ENCODE measurements around the gene TEX19. TPM values are rescaled to one million over a fixed set of nuclear protein-coding genes. Genes with fewer than 3 reads are reported as not detected.

The TEX19 gene, protein sequence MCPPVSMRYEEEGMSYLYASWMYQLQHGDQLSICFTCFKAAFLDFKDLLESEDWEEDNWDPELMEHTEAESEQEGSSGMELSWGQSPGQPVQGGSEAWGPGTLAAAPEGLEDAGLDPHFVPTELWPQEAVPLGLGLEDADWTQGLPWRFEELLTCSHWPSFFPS
- polyA plus RNA-seq (2013, experiment 1 of 2; ENCODE audit: insufficient read length), result not detected
- 0.06 TPM for polyA plus RNA-seq (2013, experiment 2 of 2; ENCODE audit: insufficient read length)

DNA sequence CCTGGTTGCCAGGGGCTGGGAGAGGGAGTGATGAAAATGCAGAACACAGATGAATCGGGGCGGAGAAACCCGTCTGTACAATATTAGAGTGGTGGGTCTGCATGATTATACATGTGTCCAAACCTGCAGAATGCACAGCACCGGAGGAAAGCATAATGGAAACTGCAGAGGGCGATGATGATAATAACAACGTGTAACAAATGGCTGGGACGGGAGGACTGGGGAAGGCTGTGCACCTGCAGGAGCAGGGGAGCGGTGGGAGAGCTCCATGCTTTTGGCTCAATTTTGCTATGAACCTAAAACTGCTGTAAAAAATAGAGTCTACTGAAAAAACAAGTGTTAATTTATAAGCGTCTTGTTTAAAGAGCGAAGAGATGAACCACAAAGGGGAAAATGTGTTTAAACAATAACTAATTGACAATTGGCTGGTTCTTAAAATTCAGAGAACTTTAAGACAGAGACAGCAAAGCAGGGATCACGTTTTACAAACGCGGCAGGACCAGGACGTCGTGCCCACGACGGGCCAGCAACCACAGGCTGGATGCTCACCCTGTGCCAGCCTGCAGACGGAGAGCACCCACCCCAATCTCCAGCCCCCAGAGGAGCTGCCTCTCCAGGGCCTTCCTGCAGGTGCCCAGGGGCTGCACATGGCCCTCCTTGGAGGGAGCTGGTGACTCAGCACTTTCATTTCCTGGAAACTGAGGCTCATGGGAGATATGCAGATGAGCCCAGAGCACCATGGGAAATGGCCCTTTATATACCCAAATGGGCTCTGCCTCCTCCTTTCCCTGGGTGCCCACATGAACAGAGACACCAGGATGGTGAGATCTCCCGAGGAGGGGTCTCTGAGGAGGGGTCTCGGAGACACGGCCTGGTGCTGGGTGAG lies at the start of gene TEX19:
TSS of gene TEX19 (plus strand) at position 783 of the 886 bp plus-strand sequence. CDS start 2,904 bp downstream, outside the sequence.
- no peak for DNase-seq

GRCh38 chr17:82309656-82310570 lies 49.1 kb upstream of the TEX19 start:
- DNase-seq, result no peak

DNA sequence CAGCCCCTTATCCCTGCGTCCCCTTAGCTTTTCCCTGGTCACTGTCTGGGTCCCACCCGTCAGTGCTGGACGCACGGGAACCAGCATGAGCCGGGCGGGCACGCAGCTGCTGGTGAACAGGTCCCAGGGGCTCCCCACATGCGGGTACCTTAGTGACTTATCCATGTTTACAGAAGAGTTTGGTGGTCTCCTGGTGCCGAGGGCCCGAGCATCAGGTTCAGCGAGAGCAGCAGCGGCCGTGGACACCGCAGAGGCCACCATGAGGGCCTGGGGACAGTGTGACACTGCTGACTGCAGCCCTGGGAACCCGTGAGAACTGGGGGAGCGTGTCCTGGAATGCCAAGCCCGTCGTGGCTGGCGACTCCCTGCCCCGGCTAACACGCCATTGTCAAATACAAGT lies 48.2 kb upstream of the TEX19 start:
- no peak for DNase-seq

DNA sequence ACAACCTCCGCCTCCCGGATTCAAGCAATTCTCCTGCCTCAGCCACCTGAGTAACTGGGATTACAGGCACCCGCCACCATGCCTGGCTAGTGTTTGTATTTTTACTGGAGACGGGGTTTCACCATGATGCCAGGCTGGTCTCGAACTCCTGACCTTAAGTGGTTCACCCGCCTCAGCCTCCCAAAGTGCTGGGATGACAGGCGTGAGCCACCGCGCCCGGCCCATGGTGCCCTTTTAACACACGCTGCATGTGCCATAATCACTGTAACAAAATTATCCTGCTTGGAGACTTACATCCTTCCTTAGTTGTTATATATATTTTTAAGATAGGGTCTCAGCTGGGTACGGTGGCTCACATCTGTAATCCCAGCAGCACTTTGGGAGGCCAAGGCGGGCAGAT lies 47.1 kb upstream of the TEX19 start:
- DNase-seq, result no peak

GRCh38 chr17:82313195-82314011 lies 45.6 kb upstream of the TEX19 start:
- no peak for DNase-seq

- DNase-seq, result no peak
Measured at GRCh38 chr17:82314012-82314726, 44.9 kb upstream of the TEX19 start.

DNA sequence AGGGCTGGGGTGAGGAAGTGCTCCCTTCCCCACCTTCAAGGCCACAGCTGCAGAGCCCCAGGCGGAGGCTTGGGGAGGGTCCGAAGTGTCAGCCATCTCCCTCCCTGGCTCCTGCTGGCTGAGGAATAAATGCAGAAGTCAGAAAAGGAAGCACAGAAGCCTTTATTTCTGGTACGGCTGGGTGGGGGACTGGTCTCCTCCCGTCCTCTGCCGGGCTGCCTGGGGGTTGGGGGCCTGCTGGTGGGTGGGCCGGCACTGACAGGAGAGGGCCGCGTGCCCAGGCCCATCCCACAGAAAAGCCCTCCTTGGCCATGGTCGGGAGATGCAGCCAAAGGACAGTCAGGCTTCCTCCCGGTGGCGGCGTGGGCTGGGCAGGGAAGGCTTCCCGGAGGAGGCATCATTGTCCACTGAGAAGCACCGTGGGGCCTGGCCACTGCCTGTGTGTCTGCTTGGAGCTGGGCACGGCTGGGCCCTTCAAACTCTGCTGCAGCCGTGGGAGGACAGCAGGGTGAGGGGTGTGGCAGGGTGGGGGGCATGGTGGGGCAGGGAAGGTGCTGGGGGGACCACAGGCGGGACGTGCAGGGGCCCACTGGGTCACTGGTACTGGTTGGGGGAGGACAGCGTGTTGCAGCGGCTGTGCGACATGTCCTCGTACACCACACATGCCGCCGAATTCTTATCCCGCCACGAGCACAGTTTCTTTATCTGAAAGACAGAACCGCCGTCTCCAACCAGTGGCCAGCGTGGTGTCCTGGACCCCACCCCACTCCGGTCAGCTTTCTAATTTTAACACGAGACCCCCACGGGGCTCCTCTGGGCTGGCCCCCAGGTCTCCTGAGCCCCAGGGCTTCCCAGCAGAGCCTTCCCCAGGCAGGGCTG lies 44.1 kb upstream of the TEX19 start:
- no peak for DNase-seq

- no peak for DNase-seq
Measured at GRCh38 chr17:82315703-82316358, 43.2 kb upstream of the TEX19 start.

DNA sequence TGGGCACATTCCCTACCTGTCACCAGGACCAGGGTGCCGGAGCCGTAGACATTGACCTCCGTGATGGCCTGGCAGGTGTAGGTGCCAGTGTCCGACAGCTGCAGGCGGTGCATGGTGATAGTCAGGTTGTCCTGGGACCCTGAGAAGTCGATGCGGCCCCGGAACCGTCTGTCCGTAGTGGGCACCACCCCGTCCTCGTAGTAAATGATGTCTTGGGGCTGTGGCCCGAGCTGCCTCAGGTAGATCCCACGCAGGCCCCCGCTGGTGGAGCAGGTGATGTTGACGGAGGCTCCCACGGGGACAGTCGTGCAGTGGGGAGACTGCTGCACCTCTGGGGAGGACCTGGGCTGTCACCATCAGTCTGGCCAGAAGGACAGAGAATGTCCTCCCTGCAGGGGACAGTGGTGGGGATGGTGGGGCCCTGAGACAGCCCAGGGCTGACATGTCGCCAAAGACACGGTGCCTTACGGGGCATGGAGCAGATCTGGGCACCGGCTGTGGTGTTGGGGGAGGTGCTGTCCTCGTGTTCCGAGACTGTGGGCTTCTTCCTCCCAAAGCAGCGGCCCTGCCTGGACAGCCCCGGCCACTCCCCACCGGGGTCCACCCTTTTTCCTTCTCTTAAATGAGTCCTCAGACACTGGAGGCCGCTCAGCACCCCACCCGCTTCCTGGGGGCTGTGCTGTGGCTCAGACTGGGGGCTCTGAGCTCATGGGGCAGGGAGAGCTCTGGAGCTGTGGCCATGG lies 42.2 kb upstream of the TEX19 start:
- DNase-seq, result no peak

- no peak for DNase-seq
Measured at GRCh38 chr17:82317394-82318168, 41.5 kb upstream of the TEX19 start, which contains the start of gene CD7. CD7 (minus strand) TSS chr17:82317608; CDS start chr17:82317495, 113 bp downstream.

- no peak for DNase-seq
Measured at GRCh38 chr17:82318169-82318498, 40.9 kb upstream of the TEX19 start.

GRCh38 chr17:82318772-82319606 lies 40.1 kb upstream of the TEX19 start:
- DNase-seq, result no peak

DNA sequence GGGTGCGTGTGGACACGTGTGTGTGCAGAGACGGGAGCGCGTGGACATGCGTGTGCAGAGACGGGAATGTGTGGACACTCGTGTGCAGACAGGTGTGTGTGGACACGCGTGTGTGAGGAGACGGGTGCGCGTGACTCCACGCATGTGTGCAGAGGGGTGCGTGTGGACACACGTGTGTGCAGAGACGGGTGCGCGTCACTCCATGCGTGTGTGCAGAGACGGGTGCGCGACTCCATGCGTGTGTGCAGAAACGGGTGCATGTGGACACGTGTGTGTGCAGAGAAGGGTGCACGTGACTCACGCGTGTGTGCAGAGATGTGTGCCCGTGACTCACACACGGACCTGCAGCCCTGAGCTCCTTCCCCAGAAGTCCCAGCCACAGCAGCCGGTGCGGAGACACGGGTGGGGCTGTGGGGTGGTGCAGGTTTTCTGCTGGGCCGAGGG lies 39.4 kb upstream of the TEX19 start:
- no peak for DNase-seq

- no peak for DNase-seq
Measured at GRCh38 chr17:82320140-82320840, 38.8 kb upstream of the TEX19 start.

DNA sequence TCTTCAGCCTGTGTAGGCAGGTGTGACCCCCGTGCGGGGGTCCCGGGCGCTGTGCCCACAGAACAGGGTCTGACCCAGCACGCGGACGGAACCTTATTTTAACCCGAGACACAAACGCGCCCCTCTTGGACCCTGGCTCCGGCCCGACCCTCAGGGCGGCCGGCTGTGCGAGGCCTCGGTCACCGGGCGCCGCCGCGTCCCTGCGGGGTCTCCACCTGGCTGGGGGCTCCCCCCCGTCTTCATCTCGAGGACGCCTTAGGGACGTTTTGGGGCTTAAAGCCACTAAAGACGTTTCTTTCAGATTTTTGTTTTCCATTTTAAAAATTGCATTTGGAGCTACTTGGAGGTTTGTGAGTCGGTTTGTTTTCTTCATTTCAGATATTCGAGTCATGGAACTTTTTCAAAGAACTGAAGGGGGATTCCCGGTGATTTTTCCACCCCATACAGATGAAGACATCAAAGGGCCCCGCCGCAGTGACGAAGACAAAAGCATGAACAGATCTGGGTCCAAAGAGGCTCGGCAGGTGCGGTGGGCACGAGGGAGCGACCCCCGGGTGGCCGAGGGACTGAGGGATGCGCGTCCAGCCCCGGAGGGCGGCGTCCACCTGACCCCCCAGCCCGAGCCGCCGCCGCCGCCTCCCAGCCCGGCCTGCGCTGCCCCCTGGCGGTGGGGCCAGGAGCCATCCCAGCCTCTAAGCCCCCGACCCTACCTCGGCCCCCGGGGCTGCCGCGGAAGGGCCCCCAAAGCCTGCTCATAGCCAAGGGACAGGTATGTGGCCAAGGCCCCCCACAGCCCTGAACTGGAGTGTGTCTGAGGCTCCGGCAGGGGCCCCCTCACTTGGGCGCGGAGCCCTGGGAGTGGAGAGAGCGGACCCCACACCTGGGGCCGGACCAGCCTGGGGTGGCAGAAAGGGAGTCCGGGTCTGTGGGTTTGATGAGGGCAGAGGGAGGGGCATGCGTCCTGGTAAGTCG lies 37.8 kb upstream of the TEX19 start:
- DNase-seq, result no peak

All from fibroblast of skin of abdomen (primary cell).